HG03520 (cell line): ENCODE data around the gene PARD6A.

ENCODE experiments used
- ATAC-seq: cut with Tn5 transposase; IDR thresholded peaks from one replicate; pipeline ENCODE4 v1.9.1; 2021; ENCODE audit warnings: mild to moderate bottlenecking, moderate library complexity; ENCODE audit not compliant: unreplicated experiment

Gene PARD6A

DNA sequence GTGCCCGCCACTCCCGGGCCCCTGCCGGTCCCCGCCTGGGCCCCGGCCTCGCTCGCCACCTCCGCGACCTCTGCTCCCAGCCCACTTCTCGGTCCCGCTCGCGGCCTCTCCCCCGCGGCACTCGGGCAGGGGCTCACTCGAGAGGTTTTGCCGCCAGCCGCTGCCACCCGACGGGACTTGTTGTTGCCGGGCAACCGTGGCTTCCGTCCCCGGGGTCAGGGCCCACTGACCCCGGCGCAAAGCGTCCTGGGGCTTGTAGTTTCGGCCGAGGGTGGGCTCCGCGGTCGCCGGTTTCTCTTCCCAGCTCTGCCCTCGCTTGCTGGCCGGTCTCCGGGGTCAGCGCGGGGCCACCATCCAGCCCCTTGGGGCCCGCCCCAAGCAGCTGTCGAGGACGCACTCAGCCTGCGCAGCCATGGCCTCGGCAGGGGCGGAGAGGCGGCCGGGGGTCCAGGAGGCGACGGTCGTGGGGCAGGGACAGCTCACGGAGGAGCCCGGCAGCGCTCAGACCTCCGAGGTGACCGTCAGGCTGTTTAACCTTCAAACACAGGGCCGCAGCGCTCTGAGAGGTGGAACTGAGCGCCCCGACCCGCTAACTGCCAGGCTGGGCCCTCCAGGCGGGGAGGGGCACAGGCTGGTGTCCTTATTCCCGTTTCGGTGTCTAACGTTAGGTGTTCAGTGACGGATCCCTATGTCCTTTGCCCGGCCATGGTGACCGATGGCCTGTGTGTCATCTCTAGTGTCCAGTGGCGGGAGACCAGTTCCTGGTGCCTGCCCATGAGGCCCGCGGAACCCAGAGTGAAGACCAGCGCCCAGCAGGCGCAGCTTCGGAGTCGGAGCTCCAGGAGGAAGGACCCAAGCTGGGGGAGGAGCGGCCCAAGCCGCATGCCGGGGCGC lies 6.0 kb downstream of the PARD6A start, which contains the start of the genes C16orf86 and ENKD1:
Gene C16orf86 (plus strand): TSS at position 256 of the 894 bp plus-strand sequence. CDS start 157 bp downstream, at position 413.
Gene ENKD1 (minus strand): TSS at position 192 of the 894 bp plus-strand sequence. CDS start 308 bp downstream, outside the sequence.
- ATAC-seq, result no peak

- ATAC-seq, result no peak
Observed at GRCh38 chr16:67667453-67667816, 6.7 kb downstream of the PARD6A start.

DNA sequence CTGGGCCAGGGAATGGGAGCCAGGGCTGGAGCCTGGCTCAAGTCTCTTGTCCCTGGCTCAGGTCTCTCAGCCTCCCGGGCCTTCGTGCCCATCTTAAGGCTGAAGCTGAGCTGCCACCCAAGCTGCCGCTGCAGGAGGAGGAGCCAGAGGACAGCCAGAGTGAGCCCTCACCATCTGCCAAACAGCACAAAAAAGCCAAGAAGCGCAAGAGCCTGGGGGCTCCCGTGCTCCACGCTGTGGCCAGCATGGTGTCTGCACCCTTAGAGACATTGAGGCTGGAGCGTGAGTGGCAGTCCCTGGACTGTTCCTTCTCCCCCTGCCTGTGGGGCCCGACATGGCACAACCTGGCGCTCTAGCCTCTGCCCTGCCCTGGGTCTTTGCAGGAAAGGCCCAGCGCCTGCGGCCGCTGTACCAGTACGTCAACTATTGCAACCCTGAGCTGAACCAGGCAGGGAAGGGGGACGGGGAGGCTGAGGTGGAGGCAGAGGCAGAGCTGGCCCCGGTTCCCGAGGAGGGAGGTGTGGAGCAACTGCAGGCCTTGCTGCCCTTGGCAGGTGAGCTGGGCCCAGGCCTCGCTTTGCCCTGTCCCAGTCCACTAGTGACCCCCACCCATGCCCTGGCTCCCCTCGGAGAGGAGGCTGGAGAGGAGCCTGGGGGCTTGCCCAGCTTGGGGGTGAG lies 7.2 kb downstream of the PARD6A start:
- ATAC-seq, result peak; percentile 75

GRCh38 chr16:67668495-67669157 lies 7.9 kb downstream of the PARD6A start:
- no peak for ATAC-seq

DNA sequence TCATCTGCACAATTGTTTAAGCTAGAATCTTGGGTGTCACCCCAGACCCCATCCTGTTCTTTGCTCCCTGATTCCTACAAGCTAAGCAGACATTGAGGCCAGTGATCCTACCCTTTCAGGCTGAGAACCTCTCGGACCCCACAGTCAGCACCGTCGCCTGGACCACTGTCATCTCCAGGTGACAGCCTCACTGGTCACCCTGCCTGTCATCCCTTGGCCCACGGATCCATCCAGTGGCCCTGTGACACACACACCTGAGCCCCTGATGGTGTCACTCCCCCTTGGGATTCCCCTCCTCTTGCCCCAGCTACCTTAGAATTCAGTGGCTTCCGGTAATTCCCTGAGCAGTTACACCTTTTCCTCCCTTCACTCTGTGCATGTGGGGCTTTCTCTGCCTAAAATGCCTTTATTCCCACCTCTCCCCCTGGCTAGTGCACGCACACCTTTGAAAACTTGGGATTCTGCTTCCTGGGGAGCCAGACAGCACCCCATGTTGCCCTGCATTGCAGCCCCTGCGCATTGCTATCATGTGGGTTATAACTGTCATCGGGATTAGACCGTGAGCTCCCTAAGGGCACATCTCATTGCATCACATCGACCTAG lies 8.8 kb downstream of the PARD6A start:
- no peak for ATAC-seq

GRCh38 chr16:67672306-67672705 lies 11.5 kb downstream of the PARD6A start:
- ATAC-seq, result no peak

- no peak for ATAC-seq
Observed at GRCh38 chr16:67672739-67673662, 12.2 kb downstream of the PARD6A start.

- ATAC-seq, result no peak
Observed at GRCh38 chr16:67673712-67674580, 13.2 kb downstream of the PARD6A start.

DNA sequence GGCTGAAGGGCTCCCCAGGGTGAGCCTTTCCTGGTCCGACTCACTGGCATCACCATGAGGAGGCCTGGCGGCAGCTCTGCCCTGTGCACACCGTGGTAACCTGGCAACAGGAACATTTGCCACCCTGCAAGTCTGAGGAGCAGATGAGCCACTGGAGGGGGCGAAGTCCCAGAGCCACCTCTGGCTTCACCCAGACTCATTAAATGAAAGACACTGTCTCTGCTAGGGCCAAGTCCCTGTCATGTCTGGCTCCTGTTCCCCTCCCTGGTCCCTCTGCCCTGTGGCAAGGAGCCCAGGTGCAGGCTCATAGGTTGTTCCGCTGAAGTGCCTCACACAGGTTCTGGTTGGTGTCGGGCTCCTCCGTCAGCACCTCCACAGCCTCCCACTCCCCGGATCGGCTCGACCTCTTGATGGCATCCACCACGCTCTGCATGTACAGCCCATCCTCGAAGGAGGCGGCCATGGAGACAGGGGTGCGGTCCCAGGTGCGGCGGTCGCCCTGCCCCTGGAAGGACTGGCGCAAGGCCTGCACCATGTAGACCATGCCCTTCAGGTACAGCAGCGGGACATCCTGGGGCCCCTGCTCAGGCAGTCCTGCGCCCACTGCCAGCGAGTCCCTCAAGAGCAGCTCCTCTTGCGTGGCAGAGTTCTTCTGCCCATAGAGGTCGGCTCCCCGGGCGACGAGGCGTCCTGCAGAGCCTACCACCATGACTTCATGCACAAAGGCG lies 14.3 kb downstream of the PARD6A start:
- no peak for ATAC-seq

DNA sequence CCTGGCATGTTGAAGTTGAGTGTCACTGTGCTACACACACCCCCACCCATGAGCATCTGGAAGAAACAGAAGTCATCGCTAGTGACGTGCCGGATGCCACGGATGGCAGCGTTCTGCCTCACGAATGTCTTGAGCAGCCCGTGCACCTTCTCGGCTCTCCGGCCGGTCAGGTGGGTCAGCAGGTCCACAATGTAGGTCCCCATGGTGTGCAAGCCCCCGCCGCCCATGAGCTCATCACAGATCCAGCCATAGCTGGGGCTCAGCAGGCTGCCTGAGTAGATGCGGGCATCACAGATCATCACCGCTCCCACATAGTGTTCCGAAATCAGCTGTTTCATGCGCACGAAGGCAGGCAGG lies 14.8 kb downstream of the PARD6A start:
- no peak for ATAC-seq

- ATAC-seq, result no peak
Observed at GRCh38 chr16:67675999-67676398, 15.2 kb downstream of the PARD6A start.

DNA sequence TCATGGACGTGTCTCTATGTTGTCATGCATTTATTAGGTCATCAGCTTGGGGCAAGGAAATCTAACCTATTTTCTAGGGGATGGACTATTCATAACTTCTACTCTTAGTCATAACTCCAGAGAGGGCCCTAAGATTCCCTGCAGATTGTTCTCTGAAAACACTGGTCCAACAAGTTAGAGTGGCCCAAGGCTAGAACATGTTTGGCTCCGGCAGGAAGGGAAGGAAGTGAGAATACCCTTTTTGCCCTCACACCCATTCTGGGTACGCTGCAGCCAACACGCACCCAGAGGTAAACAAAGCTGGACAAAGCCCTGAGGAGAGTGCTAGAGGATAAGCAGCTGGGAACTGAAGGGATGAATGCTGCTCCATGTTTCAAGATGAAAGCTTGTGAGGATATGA lies 15.8 kb downstream of the PARD6A start:
- no peak for ATAC-seq

DNA sequence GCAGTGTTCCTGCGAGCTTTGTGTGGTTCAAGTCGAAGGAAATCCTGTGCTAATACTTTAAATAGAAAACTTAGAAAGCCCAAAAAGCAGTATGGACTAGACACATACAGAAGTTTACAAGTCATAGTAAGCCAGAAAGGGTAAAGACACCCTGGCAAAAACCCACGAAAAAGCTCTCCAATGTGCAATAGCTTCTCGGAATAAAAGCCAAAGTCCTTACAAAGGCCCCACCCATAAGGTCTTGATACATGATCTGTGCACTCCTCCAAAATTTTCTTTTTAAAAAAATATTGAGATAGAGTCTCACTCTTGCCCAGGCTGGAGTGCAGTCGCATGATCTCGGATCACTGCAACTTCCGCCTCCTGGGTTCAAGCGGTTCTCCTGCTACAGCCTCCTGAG lies 16.2 kb downstream of the PARD6A start:
- no peak for ATAC-seq

DNA sequence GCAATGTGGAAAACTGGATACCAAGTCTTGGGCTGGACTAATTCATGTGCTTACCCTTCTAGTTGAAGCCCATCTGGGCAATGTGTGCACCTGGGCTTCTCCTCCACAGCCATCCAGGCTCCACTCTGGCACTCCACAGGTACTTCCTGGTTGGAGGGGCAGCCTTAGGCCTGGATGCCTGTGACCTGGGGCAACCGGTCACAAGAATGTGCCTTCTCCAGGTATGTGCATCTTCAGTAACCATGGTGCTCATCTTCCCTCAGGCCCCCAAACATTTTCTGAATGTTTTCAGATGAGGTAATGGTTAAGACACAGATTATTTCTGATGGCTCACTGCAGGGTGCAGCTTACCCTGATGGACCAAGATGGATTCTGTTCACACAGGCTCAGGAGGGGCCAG lies 17.0 kb downstream of the PARD6A start:
- no peak for ATAC-seq

DNA sequence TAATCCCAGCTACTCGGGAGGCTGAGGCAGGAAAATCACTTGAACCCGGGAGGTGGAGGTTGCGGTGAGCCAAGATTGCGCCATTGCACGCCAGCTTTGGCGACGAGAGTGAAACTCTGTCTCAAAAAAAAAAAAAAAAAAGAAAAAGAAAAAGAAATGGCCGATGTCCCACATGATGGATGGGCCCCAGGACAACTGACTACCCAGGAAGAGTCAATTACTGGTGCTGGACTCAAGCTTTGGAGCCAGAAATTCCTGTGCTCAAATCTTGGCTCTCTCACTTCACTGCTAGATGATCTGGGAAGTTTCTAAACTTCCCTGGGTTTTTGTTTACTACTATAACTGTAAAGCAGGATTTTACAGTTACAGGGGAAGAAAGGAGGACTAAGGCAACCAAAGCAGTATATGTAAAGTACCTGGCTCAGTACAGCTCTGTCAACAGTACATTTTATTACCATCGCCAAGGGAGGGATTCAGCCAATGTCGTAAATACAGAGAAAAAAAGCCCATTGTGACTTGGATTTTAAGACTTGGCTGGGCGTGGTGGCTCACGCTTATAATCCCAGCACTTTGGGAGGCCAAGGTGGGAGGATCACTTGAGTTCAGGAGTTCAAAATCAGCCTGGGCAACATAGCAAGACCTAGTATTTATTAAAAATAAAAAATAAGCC lies 17.7 kb downstream of the PARD6A start:
- ATAC-seq, result no peak

DNA sequence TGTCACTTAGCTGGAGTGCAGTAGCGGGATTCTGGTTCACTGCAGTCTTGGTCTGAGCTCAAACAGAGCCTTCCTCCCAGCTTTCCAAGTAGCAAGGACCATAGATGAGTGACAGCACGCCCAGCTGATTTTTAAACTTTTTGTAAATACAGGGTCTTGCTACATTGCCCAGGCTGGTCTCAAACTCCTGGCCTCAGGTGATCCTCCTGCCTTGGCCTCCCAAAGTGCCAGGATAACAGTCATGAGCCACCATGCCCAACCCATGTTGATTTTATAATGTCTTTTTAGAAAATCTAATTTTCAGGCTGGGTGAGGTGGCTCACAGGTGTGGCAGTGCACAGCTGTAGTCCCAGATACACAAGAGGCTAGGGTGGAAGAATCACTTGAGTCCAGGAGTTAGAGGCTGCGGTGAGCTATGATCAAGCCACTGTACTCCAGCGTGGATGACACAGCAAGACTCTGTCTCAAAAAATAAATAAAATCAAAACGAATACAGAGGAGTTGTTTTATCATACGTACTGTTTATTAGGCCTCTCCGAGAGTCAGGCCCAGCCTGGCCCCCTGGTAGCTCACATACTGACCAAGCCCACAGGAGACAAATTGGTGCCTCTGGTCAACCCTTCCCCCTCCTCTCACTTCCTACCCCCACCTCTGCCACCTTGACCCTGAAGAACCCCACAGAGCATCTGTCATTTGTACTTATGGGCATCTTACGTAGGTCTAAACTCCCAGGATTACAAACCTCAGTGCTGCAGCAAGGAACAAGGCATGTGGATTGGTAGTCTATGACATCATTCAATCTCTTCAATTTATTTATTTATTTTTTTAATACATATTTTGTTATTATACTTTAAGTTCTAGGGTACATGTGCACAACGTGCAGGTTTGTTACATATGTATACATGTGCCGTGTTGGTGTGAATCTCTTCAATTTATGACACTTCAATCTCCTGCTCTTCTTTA lies 19.5 kb downstream of the PARD6A start:
- ATAC-seq, result no peak

GRCh38 chr16:67683767-67684166 lies 23.0 kb downstream of the PARD6A start:
- ATAC-seq, result no peak
